COLO829 (cell line): ENCODE data around the gene MXD3.
"Not testable (repeated sequence)": the region's sequence is repeated elsewhere in the genome, so short reads cannot be mapped to it uniquely, and the experiment has no call there.

Experiments used
- DNase-seq: peaks from one replicate; pipeline ENCODE4 v3.0.0; 2012; ENCODE audit warnings: low spot score

MXD3 gene

GRCh38 chr5:177343000-177343399 is 31.3 kb upstream of the MXD3 start:
- not testable (repeated sequence) for DNase-seq

- DNase-seq = no peak
Observed at GRCh38 chr5:177339107-177339638, 27.5 kb upstream of the MXD3 start.

GRCh38 chr5:177338251-177339106 is 26.8 kb upstream of the MXD3 start:
- DNase-seq = no peak

GRCh38 chr5:177336603-177337494 is 25.2 kb upstream of the MXD3 start:
- DNase-seq = no peak

- no peak for DNase-seq
Observed at GRCh38 chr5:177336112-177336511, 24.4 kb upstream of the MXD3 start.

- DNase-seq = no peak
Observed at GRCh38 chr5:177335701-177336065, 24.0 kb upstream of the MXD3 start.

GRCh38 chr5:177334781-177335700 is 23.3 kb upstream of the MXD3 start:
- DNase-seq = no peak

- no peak for DNase-seq
Observed at GRCh38 chr5:177334155-177334551, 22.5 kb upstream of the MXD3 start.

GRCh38 chr5:177333420-177334154 is 21.9 kb upstream of the MXD3 start:
- DNase-seq = no peak

GRCh38 chr5:177332896-177333260 is 21.2 kb upstream of the MXD3 start:
- DNase-seq = no peak

- no peak for DNase-seq
Observed at GRCh38 chr5:177332031-177332895, 20.6 kb upstream of the MXD3 start.

- no peak for DNase-seq
Observed at GRCh38 chr5:177330991-177331842, 19.5 kb upstream of the MXD3 start.

- no peak for DNase-seq
Observed at GRCh38 chr5:177329883-177330282, 18.2 kb upstream of the MXD3 start.

GRCh38 chr5:177328545-177329231 is 17.0 kb upstream of the MXD3 start:
- no peak for DNase-seq

GRCh38 chr5:177327539-177328522 is 16.1 kb upstream of the MXD3 start:
- DNase-seq = no peak

GRCh38 chr5:177325868-177326381 is 14.2 kb upstream of the MXD3 start:
- no peak for DNase-seq

- DNase-seq = no peak
Observed at GRCh38 chr5:177320879-177321278, 9.2 kb upstream of the MXD3 start.
